HCT116 (cell line): ENCODE measurements around the gene CERS6. TPM values are rescaled to one million over a fixed set of nuclear protein-coding genes. Genes with fewer than 3 reads are reported as not detected.

Experiments
- ATAC-seq: fragments of 200-7000 bp; cut with Tn5 transposase; 2 replicates; pipeline ENCODE4 v1.9.1; 2020; ENCODE audit warnings: mild to moderate bottlenecking, moderate library complexity
- BruUV-seq: library from RNA; stranded (reverse); fragments of 400-500 nt; replicated peaks from 2 replicates; lab custom pipeline; 2021; lab: Mats Ljungman, UMichigan
- CTCF ChIA-PET: fragments of 300-600 bp; sonication (Branson Sonifier 250); formaldehyde crosslinking; loops from one replicate; lab custom pipeline; 2021; ENCODE audit warnings: antibody characterized with exemption; lab: Charles Lee
- POLR2A ChIA-PET: fragments of 300-600, 350-600 bp; sonication (Branson Sonifier 250); formaldehyde crosslinking; loops from one replicate; lab custom pipeline; 2021; ENCODE audit warnings: antibody characterized with exemption; lab: Charles Lee
- RAD21 ChIA-PET, 2 experiments: fragments of 300-600 bp; sonication (Branson Sonifier 250); formaldehyde crosslinking; loops; one replicate each; lab custom pipeline; 2023; ENCODE audit warnings: low total read pairs in 2 of 2; ENCODE audit not compliant: uncharacterized antibody in 2 of 2, unreplicated experiment in 2 of 2, low non-redundant PET in 1 of 2; lab: Charles Lee
- DNase-seq: peaks from one replicate; pipeline ENCODE4 v3.0.0-alpha.2; 2010; ENCODE audit warnings: low read depth, low spot score
- H2AFZ ChIP-seq: fragments of 200-600 bp; shearing (Covaris generic), sonication (generic); 2 replicates; pipeline ENCODE4 v1.6.1; 2017; ENCODE audit warnings: low read depth, mixed run types, mixed read lengths, antibody characterized with exemption, low read length; ENCODE audit not compliant: poor library complexity, severe bottlenecking
- H3K27ac ChIP-seq: 2 replicates; pipeline ENCODE4 v1.5.1; 2012; ENCODE audit warnings: low read depth, low read length
- H3K27me3 ChIP-seq: fragments of 200-600 bp; sonication (generic); 2 replicates; pipeline ENCODE4 v1.6.1; 2016; ENCODE audit warnings: mixed run types, low read length, mixed read lengths; ENCODE audit not compliant: insufficient read depth
- H3K36me3 ChIP-seq, 2 experiments: fragments of 200-500 bp in 1 of 2; fragments of 200-600 bp in 1 of 2; sonication (Bioruptor generic) in 1 of 2; sonication (generic) in 1 of 2; 2 replicates each; pipeline versions ENCODE4 v1.5.1 to v1.6.1; 2014 to 2016; ENCODE audit warnings: low read length in 2 of 2, inconsistent platforms in 1 of 2, mixed read lengths in 1 of 2, mixed run types in 1 of 2; ENCODE audit not compliant: insufficient read depth in 2 of 2, control insufficient read depth in 1 of 2
- H3K4me1 ChIP-seq, 2 experiments: fragments of 200-600 bp in 1 of 2; sonication (generic) in 1 of 2; 2 replicates each; pipeline versions ENCODE4 v1.5.1 to v1.6.1; 2012 to 2017; ENCODE audit warnings: low read length in 2 of 2, inconsistent platforms in 1 of 2, mild to moderate bottlenecking in 1 of 2, mixed read lengths in 1 of 2, mixed run types in 1 of 2, moderate library complexity in 1 of 2; ENCODE audit not compliant: insufficient read depth in 2 of 2, control insufficient read depth in 1 of 2
- H3K4me2 ChIP-seq: fragments of 200-600 bp; sonication (generic); 2 replicates; pipeline ENCODE4 v1.6.1; 2017; ENCODE audit warnings: mixed run types, low read length, mixed read lengths
- H3K4me3 ChIP-seq, 2 experiments: fragments of 200-600 bp in 1 of 2; sonication (generic) in 1 of 2; replicated peaks in 1 of 2; 2 replicates each; pipeline ENCODE4 v1.5.1; 2011 to 2016; ENCODE audit warnings: low read length in 2 of 2, control low read depth in 1 of 2, low read depth in 1 of 2, mild to moderate bottlenecking in 1 of 2, mixed read lengths in 1 of 2, mixed run types in 1 of 2
- H3K79me2 ChIP-seq: fragments of 200-600 bp; sonication (generic); 2 replicates; pipeline ENCODE4 v1.6.1; 2017; ENCODE audit warnings: mild to moderate bottlenecking, mixed run types, low read length, moderate library complexity, mixed read lengths; ENCODE audit not compliant: insufficient read depth
- H3K9ac ChIP-seq: fragments of 200-600 bp; sonication (generic); 2 replicates; pipeline ENCODE4 v1.6.1; 2016; ENCODE audit warnings: low read length, mixed read lengths
- H3K9me2 ChIP-seq: fragments of 200-600 bp; sonication (generic), shearing (Covaris generic); 2 replicates; pipeline ENCODE4 v1.6.1; 2017; ENCODE audit warnings: mixed run types, mild to moderate bottlenecking, moderate library complexity; ENCODE audit not compliant: insufficient read depth
- H3K9me3 ChIP-seq, 2 experiments: fragments of 200-500 bp in 1 of 2; fragments of 200-600 bp in 1 of 2; sonication (Bioruptor generic) in 1 of 2; sonication (generic) in 1 of 2; 2 replicates each; pipeline ENCODE4 v1.6.1; 2014 to 2017; ENCODE audit warnings: low read length in 2 of 2, mixed read lengths in 2 of 2, inconsistent platforms in 1 of 2, low read depth in 1 of 2, mild to moderate bottlenecking in 1 of 2, mixed run types in 1 of 2, moderate library complexity in 1 of 2; ENCODE audit not compliant: control insufficient read depth in 1 of 2, insufficient read depth in 1 of 2
- H4K20me1 ChIP-seq: fragments of 200-600 bp; sonication (generic), shearing (Covaris generic); 2 replicates; pipeline ENCODE4 v1.6.1; 2017; ENCODE audit warnings: mixed run types, mild to moderate bottlenecking, moderate library complexity; ENCODE audit not compliant: insufficient read depth
- CBX3 ChIP-seq: IDR thresholded peaks from 2 replicates; pipeline ENCODE4 v1.6.1; 2012; ENCODE audit warnings: low read depth
- CEBPB ChIP-seq: IDR thresholded peaks from 2 replicates; pipeline ENCODE4 v1.6.1; 2012; ENCODE audit warnings: low read depth
- EGR1 ChIP-seq: IDR thresholded peaks from 2 replicates; pipeline ENCODE4 v1.6.1; 2012; ENCODE audit warnings: low read depth
- EZH2 ChIP-seq: fragments of 200-600 bp; sonication (generic); IDR thresholded peaks from 2 replicates; pipeline ENCODE4 v1.6.1; 2017; ENCODE audit warnings: antibody characterized with exemption, mixed run types
- MAX ChIP-seq: IDR thresholded peaks from 2 replicates; pipeline ENCODE4 v1.6.1; 2012
- POLR2A ChIP-seq: IDR thresholded peaks from 2 replicates; pipeline ENCODE4 v1.7.0; 2011; ENCODE audit warnings: borderline replicate concordance; ENCODE audit not compliant: insufficient read depth, insufficient read length; ENCODE audit errors: extremely low read depth
- TCF7L2 ChIP-seq: IDR thresholded peaks from 2 replicates; pipeline ENCODE4 v1.7.0; 2011; ENCODE audit warnings: borderline replicate concordance, inconsistent platforms; ENCODE audit not compliant: insufficient read depth, insufficient read length; ENCODE audit errors: extremely low read depth
- ZFX ChIP-seq: fragments of 450-650 bp; IDR thresholded peaks from 2 replicates; pipeline ENCODE4 v1.6.1; 2017
- intact Hi-C: fragments of 100-400 bp; cut with micrococcal nuclease; formaldehyde crosslinking; loops from 2 replicates; pipeline ENCODE4 v1.10.0; 2022
- total RNA-seq: library from RNA; stranded (reverse); gene quantifications from one replicate; pipeline ENCODE4 v1.2.1, GENCODE V29; 2021; ENCODE audit not compliant: unreplicated experiment
- TF ChIP-seq, protein P1 (sequence below): IDR thresholded peaks from 2 replicates; pipeline ENCODE4 v1.6.1; 2012; ENCODE audit warnings: low read depth
- TF ChIP-seq, protein P2 (sequence below): IDR thresholded peaks from 2 replicates; pipeline ENCODE4 v1.6.1; 2012

Gene CERS6
- total RNA-seq, 1 experiment from 2014 or later: 37.0 TPM

GRCh38 chr2:168434146-168434545, 21.9 kb upstream of the CERS6 start:
- ChIA-PET RAD21 (no interaction called here), CTCF (no interaction called here), POLR2A (no interaction called here)
- no peak overlapping the region for H3K27ac ChIP-seq
- H3K27me3 ChIP-seq: no peaks in the 10 kb centered on the region
- intact Hi-C loops: no loop called here
- no peaks in the 10 kb centered on the region for H3K4me1 ChIP-seq
- no TSS peak for BruUV-seq
- H3K9me2 ChIP-seq: no peaks in the 10 kb centered on the region
- no peak overlapping the region for H3K4me3 ChIP-seq
- TF ChIP-seq EZH2 (no peak), ZFX (no peak), CEBPB (no peak), POLR2A (no peak), MAX (no peak), EGR1 (no peak), TCF7L2 (no peak), CBX3 (no peak)
- TF ChIP-seq, protein P1, sequence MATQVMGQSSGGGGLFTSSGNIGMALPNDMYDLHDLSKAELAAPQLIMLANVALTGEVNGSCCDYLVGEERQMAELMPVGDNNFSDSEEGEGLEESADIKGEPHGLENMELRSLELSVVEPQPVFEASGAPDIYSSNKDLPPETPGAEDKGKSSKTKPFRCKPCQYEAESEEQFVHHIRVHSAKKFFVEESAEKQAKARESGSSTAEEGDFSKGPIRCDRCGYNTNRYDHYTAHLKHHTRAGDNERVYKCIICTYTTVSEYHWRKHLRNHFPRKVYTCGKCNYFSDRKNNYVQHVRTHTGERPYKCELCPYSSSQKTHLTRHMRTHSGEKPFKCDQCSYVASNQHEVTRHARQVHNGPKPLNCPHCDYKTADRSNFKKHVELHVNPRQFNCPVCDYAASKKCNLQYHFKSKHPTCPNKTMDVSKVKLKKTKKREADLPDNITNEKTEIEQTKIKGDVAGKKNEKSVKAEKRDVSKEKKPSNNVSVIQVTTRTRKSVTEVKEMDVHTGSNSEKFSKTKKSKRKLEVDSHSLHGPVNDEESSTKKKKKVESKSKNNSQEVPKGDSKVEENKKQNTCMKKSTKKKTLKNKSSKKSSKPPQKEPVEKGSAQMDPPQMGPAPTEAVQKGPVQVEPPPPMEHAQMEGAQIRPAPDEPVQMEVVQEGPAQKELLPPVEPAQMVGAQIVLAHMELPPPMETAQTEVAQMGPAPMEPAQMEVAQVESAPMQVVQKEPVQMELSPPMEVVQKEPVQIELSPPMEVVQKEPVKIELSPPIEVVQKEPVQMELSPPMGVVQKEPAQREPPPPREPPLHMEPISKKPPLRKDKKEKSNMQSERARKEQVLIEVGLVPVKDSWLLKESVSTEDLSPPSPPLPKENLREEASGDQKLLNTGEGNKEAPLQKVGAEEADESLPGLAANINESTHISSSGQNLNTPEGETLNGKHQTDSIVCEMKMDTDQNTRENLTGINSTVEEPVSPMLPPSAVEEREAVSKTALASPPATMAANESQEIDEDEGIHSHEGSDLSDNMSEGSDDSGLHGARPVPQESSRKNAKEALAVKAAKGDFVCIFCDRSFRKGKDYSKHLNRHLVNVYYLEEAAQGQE: no peak
- TF ChIP-seq, protein P2, sequence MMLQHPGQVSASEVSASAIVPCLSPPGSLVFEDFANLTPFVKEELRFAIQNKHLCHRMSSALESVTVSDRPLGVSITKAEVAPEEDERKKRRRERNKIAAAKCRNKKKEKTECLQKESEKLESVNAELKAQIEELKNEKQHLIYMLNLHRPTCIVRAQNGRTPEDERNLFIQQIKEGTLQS: no peak
- no peak overlapping the region for H2AFZ ChIP-seq
- DNase-seq (no peak), ATAC-seq (no peak)
- H3K79me2 ChIP-seq: no peaks in the 10 kb centered on the region
- no peaks in the 10 kb centered on the region for H3K9me3 ChIP-seq
- no peaks in the 10 kb centered on the region for H3K36me3 ChIP-seq
- H3K4me2 ChIP-seq: no peak overlapping the region
- H4K20me1 ChIP-seq: no peaks in the 10 kb centered on the region
- no peak overlapping the region for H3K9ac ChIP-seq
